NT2/D1 (cell line): ENCODE data around the gene UBASH3B.

Experiments used
- SUZ12 ChIP-seq: IDR thresholded peaks from 2 replicates; pipeline ENCODE4 v1.6.1; 2011; ENCODE audit not compliant: insufficient read length, insufficient read depth; ENCODE audit errors: extremely low read depth
- YY1 ChIP-seq: IDR thresholded peaks from 2 replicates; pipeline ENCODE4 v1.6.1; 2011; ENCODE audit not compliant: insufficient read length, insufficient read depth
- ZNF274 ChIP-seq: IDR thresholded peaks from 2 replicates; pipeline ENCODE4 v1.6.1; 2011; ENCODE audit warnings: mild to moderate bottlenecking, low read depth, low read length

DNA sequence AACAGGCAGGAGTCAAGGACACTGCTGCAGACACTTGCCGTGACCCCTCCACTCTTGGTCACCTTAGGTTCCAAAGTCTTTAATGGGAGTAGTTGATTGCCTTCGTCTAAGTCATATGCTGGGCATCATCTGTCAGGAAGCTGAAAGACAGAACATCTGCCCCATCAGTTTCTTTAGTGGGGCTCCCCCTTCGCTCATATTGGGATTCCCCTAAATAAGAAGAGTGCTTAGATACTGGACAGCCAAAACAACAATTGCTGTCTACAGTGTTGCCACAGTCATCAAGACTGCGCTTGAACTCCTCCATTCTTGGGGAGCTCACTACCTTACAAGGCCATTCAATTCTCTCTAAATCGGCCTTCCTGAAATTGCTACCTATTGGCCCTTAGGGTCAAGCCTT, 58.5 kb downstream of the UBASH3B start:
- TF ChIP-seq SUZ12 (no peak), YY1 (no peak), ZNF274 (no peak)
